Activated CD8-positive, alpha-beta memory T cell treated with anti-CD3 and anti-CD28 coated beads for 1 hour (primary cell): ENCODE results near the gene RIC8B.
"Not testable (repeated sequence)": the region's sequence is repeated elsewhere in the genome, so short reads cannot be mapped to it uniquely, and the experiment has no call there.

ENCODE experiments used
- DNase-seq, 2 donors: peaks; one replicate each; pipeline ENCODE4 v3.0.0-alpha.2; 2020; ENCODE audit warnings: low read depth in 1 of 2; ENCODE audit errors: extremely low read depth in 1 of 2

The RIC8B gene

DNA sequence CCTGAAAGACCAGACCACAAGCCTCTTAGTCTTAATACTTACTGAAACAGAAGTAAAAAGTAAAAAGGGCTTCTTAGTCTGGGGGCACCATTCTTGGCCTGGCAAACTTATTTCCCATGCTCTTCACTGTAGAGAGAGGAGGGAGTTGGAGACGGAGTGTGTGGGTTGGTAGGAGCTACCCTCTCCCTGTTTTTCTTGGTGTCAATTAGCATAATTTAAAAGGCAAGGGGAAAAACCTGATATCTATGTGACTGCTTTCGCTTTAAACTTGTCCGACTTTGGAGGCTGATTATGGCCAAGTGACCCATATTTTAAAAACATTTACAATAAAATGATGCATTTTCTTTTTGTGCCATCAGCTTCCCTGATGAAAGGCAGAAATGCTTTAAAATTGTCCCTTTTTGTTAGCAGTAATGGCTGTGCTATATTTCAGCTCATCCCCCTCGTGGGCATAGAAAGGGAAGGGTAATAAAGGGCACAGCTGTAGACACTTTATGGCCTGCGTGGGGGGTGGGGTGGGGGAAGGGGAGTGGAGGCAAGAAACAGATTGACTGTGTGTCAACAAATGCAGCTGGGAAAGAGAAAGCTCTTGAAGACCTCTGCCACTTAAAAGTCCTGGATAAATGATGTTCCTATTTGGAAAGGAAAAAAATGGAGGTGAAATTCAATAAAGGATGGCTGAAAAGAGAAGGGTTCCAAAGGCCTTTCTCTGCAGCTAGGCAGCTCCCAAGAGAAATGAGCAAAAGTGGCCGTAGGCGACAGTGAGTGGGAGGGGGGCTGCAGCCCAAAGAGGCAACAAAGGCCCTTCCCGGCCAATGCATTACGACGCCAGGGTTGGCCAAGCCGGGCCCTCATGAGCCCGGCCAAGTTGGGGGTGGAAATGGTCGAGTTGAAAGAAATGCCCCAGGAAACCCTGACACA lies 123.8 kb downstream of the RIC8B start:
- no peak for DNase-seq

DNA sequence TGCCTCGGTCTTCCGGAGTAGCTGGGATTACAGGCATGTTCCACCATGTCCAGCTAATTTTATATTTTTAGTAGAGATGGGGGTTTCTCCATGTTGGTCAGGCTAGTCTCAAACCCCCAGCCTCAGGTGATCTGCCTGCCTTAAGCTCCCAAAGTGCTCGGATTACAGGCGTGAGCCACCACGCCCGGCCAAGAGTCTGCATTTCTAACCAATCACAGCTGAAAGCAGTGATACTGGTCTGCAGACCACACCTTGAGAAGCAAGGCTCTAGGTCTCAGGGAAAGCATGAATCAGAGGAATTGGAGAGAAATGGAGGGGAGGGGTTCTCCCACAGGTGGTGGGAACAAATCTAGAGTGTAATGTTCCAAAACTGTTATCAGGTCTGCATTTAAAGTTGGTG lies 126.1 kb downstream of the RIC8B start:
- no peak for DNase-seq

DNA sequence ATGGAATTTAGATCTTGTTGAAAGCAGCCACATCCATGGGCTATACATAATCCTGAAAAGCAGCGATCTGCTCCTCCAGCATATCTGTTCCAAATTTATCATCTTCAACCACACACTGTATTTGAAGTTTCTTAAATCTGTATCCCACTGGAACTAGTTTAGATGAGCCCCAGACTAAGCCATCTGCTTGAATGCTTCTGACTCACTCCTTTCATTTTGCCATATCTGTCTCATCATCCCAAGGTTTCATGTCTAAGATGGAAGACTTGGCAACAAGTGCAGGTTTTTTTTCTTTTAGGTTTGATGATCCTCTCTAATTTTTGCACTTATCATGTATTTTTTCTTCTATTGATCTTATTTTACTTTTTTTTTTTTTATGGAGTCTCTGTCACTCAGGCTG lies 126.8 kb downstream of the RIC8B start:
- no peak for DNase-seq

DNA sequence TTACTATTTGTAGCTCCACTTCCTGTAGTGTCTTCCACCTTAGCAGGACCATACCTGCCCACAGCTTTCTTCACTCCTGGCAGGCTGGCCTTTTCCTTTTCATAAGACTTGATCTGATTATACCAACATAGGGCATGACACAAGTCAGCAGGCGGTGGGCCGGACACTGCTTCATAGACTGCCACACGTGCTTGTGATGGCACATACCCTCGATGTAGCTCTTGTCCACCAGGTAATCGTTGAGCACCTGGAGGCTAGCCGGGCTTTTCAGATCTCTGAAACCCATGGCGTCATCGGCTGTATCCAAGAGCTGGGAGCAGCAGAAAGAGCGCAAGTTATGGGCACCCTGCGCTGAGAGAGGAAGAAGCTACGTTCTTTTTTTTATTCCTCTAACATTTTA lies 127.6 kb downstream of the RIC8B start:
- no peak for DNase-seq

DNA sequence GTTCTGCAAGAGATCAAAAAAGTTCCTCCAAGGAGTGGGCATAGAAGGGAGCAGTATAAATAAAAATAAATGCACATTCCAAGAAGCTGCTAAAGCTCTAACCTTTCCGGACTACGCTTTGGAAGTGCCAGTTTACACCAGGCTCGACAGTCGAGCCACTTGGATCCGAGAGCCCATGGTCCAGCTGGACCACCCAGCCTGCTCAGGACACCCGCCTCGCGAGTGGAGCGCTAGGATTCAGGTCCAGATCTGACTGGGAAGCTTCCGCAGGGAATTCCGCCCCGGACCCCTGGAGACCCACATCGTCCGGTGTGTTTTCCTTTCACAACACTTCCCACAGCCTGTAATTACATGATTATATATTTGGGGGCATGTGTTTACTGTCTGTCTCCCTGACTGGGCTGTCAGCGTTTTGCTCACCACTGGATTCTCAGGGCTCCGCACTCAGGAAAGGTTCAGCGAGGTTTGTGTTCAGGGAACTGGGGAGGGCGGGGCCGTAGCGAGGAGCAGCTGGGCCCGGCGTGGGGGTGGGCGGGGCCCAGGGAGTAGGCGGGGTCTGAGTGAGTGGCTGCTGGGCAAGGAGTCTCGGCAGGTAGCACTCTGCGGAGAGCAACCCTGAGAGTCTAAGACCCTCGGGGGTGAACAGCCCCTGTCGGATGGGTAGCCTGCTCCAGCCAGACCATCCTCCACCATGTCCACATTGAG lies 128.9 kb downstream of the RIC8B start:
- peak; percentile 38 to 61 for DNase-seq

DNA sequence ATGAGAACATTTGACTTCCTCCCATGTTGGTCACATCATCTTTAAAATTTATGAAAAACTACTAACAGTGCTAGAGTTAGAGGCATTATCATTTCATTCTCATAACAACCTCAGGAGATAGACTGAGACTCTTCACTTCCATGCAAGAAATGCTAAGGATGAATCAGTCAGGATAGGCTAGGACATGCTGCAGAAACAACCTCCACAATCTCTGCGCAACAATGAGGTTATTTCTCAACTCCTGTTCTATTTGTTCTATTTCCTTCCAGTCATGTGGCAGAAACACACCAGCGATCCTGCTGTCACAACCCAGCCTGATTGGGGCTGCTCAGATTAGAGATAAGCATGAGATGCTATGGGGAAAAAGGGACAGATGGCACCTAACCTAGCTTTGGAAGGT lies 132.2 kb downstream of the RIC8B start:
- no peak for DNase-seq

DNA sequence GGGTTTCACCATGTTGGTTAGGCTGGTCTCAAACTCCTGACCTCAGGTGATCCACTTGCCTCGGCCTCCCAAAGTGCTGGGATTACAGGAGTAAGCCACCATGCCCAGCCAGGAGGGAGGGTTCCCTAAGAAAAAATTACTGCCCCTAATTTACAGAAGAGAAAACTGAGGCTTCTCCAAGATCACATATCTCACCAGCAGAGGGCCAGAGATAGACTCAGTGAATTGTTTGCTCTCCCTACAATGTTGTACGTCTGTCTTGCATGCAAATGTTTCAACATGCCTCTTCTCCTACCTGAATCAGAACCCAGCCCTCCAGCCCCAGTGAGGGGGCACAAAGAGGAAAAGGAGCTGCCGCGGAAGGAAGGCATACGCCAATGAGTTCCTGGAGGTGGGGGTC lies 132.9 kb downstream of the RIC8B start:
- no peak for DNase-seq

DNA sequence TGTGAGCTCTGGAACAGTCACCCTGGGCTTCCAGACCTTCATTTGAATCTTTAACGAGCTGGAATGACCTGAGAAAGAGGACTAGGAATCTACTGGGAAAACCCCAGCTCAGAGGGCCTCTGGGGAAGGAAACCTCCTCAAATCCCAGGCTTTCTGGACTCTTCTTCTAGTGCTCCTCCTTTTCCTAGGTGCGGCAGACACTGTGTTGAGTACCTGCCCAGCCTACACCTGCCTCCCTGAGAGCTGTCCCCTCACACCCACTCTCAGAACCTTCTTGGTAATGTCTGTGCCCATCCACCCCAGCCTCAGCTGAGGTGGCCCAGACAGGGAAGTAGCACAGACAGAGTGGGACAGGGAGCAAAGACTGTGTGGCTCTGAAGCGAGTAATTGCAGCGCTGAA lies 133.4 kb downstream of the RIC8B start:
- no peak for DNase-seq

DNA sequence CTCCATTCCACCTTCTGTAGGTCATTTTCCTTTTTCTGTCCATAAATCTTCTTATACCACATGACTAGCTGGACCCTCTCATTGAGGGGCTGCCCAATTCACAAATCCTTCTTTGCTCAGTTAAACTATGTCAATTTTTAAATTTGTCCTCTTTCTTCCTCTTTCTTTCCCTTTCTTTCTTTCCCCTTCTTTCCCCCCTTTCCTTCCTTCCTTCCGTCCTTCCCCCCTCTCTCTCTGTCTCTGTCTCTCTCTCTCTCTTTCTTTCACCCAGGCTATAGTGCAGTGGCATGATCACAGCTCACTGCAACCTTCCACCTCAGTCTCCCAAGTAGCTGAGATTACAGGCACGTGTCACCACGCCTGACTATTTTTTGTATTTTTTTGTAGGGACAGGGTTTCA lies 134.1 kb downstream of the RIC8B start:
- no peak for DNase-seq

DNA sequence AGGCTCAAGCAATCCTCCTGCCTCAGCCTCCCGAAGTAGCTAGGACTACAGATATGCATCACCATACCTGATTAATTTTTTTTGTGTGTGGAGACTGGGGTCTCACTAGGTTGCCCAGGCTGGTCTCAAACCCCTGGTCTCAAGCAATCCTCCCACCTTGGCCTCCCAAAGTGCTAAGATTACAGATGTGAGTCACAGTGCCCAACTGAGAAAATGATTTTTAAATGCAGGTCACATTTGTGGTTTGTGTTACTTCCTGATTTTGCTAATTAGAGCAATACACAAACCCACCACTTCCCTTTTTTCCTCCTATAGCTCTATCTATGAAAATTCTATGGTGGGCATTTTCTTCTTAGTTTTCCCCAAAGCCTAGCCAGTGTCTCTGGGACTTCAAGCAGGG lies 135.7 kb downstream of the RIC8B start:
- DNase-seq = no peak

DNA sequence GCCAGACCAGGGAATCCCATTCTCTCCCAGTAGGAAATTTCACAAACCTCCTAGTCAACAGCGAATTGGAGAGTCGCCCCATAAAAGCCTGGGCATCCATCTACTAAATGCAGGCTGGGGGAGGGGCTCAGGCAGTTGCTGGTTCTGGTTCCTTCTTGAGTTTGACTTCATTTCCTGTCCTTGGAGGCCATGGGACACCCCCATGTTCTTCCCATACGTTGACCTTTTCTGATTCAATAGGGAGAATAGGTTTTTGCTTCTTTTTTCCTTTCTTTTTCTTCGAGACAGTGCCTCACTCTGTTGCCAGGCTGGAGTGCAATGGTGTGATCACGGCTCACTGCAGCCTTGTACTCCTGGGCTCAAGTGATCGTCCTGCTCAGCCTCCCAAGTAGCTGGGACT lies 137.1 kb downstream of the RIC8B start:
- no peak for DNase-seq

DNA sequence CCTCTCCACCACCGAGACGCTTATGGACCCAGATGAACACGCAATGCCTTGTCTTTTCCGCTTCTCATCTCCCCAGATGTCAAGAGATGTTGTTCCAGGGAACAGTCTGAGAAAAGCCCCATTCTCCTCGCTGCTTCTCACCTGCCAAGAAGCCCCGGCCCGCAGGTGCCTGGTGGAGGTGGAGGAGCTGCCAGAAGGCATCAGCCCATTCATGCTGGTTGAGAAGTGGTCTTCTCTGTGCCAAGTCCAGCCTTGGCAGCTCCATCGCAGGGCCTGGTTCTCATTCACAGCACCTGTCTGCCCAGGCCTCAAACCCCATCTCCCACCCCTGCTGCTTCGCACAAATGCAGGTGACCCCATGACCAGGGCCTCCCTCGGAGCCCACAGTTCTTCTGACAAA lies 139.0 kb downstream of the RIC8B start:
- DNase-seq = no peak

DNA sequence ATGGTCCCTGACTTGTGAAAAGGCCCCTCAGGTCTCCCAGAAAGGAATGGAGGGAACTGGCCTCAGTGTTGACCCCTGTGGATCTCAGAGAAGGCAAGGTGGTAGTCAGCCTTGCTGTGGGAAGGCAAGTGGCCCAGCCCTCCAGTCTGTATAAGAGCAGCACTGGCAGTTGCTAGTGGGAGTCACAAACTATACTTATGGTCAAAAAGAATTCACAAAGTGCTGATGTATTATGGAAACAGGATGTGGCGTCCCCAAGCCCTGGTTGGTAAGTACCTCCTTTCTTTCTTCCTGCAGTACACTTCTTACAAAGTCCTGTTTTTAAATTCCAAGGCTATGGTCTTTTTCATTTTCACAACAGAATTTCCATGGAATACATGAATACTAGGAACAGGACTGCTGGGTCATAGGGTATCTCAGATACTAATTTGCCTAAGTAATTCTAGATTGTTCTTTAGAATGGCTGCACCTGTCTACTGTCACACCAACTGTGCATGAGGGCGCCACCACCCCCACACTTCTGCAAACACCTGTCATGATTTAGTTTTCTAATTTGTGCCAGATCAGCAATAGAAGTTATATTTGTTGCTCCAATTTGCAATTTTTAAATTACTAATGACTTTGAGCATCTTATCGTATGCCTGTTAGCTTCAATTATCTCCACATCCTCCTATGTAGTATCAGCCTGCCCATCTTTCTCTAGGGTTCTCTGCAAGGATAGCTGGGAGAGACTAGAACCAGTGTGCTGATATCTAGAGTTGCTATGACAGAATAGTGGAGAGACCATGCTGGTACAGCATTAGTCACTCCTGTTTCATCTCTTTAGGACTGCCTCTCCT lies 140.5 kb downstream of the RIC8B start:
- DNase-seq = no peak

DNA sequence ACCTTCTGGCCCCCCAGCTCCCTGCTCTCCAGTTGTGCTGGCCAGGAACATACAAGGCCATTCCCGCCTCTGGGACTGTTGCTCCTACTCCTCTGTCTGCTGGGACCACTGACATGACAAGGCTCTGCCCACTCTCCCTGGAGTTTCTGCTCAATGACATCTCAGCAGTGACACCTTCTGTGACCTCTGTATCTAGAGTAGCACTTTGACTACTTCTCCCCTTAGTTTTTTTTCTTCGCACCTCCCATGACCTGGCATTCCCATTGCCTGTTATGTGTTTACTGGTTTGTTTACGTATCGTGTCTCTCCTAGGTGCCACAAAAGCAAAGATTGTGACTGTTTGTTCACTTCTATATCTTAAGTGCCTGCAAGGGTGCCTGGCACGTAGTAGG lies 141.1 kb downstream of the RIC8B start:
- no peak for DNase-seq

DNA sequence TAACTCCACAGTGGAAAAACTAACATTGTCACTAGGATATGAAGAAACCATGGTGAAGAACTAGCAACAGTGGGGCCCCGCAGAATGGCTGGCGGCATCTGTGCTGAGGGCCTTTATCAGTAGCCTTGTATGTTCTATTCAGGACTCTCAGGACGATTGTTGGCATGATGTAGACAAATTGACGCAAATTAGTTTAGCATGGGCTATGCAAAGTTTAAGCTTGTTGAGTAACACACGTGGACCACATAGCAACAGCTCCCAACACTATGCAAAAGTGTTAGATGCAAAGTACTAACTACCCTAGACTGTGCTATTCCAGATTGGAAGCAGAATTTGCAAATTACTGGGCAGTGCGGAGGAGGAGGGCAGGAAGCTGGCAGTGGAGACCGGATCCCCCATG lies 143.0 kb downstream of the RIC8B start:
- no peak for DNase-seq

DNA sequence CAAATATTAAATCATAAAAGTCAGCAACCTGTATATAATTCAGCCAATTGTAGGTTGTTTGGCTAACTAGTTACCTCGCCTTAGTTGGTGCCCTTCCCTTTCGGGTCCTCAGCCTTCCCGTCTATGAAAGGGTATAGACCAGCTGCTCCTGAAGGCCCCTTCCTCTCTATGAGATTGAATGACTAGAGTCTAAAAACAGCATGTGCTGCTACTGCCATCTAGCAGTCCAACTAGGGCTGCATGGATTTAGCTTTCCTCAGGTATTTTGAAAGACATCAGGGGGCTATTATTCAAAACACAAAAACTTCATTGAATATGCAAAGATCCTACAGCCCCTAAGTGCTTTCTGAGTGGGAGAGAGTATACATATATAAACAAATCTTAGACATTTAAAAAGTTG lies 144.3 kb downstream of the RIC8B start:
- DNase-seq = no peak

DNA sequence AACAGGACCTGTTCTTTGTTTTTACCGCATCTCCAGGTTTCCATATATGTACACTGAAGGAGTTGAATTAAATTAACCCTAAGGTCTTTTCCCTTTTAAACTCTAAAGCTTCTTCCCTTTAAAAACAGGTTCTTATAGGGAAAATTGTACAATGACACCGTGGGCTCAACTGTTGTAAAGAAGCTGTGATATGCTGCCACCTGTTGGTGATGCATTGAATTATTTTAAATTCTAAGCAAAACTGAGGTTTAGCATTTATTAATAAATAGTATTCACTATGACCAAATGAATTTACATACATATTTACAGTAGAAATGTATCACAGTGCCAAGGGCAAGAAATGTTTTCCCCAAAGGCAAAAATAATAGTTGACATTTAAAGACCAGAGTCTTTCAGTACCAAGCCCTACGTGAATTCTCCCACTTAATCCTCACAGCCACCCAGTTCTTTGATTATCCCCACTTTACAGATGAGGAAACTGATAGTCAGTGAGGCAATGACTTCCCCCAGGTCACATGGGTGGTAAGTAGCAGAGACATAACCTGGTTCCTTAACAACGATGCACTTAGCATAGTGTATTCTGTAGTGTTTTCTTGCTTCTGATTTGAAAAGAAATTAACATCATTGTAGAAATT lies 145.5 kb downstream of the RIC8B start:
- DNase-seq = no peak

DNA sequence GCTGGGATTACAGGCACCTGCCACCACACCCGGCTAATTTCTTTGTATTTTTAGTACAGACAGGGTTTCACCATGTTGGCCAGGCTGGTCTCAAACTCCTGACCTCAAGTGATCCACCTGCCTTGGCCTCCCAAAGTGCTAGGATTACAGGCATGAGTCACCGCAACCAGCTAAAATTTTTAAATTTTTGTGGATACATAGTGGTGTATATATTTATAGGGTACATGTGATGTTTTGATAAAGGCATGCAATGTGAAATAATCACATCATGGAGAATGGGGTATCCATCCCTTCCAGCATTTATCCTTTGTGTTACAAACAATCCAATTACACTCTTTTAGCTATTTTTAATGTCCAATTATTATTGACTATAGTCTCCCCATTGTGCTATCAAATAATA lies 147.5 kb downstream of the RIC8B start:
- not testable (repeated sequence) for DNase-seq

DNA sequence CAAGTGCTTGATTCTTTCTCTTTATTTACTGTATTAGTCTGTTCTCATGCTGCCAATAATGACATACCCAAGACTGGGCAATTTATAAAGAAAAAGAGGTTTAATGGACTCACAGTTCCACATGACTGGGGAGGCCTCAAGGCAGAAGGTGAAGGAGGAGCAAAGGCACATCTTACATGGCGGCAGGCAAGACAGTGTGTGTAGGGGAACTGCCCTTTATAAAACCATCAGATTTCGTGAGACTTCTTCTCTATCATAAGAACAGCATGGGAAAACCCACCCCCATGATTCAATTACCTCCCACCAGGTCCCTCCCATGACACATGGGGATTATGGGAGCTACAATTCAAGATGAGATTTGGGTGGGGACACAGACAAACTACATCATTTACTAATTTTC lies 149.1 kb downstream of the RIC8B start:
- DNase-seq = not testable (repeated sequence)

DNA sequence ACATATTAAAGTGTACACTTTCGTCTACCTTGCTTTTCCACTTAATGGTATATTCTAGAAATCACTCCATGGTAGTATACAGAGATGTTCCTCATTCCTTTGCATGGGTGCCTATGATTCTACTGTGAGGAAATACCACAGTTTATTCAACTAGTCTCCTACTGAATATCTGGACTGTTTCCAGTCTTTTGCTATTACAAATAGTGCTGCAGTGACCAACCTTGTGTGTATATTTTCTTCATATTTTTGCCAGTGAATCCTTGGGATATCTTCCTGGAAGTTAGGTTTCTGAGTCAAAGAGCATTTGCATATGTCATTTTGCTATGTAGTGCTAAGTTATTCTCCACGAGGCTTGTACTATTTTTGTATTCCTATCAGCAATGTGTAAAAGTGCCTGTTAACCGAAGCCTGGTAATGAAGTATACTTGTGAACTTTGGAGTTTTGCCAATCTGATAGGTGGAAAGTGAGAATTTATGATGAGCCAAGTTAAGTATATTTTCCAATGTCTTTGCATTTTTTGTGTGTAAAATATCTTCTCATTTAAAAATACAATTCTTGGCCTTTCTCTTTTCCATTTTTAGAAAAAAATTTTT lies 149.9 kb downstream of the RIC8B start:
- DNase-seq = no peak

DNA sequence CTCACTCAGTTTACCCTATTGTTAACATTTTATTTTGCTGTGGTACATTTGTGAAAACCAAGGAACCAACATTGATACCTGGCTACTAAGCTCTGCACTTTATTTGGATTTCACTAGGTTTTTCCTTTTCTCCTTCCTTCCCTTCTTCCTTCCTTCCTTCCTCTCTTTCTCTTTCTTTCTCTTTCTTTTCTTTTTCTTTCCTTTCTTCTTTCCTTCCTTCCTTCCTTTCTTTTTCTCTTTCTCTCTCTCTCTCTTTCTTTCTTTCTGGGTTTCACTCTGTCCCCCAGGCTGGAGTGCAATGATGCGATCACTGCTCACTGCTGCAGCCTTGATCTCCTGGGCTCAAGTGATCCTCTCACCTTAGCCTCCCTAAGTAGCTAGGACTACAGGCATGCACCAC lies 152.2 kb downstream of the RIC8B start:
- no peak for DNase-seq
